Right lobe of liver (tissue), 6 donors: ENCODE measurements around the gene SLC35B2. TPM values are rescaled to one million over a fixed set of nuclear protein-coding genes. Genes with fewer than 3 reads are reported as not detected.
"Not testable (repeated sequence)": the region's sequence is repeated elsewhere in the genome, so short reads cannot be mapped to it uniquely, and the experiment has no call there.

ENCODE experiments used
- ATAC-seq, 4 donors: fragments of 200-7000 bp; cut with Tn5 transposase; one replicate each; pipeline ENCODE4 v1.9.1; 2020; ENCODE audit warnings: mild to moderate bottlenecking in 4 of 4, moderate library complexity in 4 of 4
- DNase-seq, 3 donors: peaks; one replicate each; pipeline ENCODE4 v3.0.0-alpha.2; 2020
- H3K27ac ChIP-seq, 3 donors: fragments of 200-600 bp; one replicate each; pipeline ENCODE4 v1.8.0; 2022
- H3K27me3 ChIP-seq, 2 donors: fragments of 200-600 bp; one replicate each; pipeline ENCODE4 v1.8.0; 2022
- H3K36me3 ChIP-seq, 4 donors: fragments of 200-600 bp; sonication (generic) in 1 of 4; one replicate each; pipeline versions ENCODE4 v1.5.1 to v1.8.0; 2017 to 2022; ENCODE audit warnings: control low read depth in 1 of 4
- H3K4me1 ChIP-seq, 4 donors: fragments of 200-600 bp; sonication (generic) in 1 of 4; one replicate each; pipeline versions ENCODE4 v1.5.1 to v1.8.0; 2017 to 2022; ENCODE audit warnings: control low read depth in 1 of 4
- H3K4me3 ChIP-seq, 3 donors: fragments of 200-600 bp; one replicate each; pipeline ENCODE4 v1.8.0; 2022
- H3K9me3 ChIP-seq, 4 donors: fragments of 200-600 bp; sonication (generic) in 1 of 4; one replicate each; pipeline versions ENCODE4 v1.5.1 to v1.8.0; 2017 to 2022; ENCODE audit warnings: control low read depth in 1 of 4
- CTCF ChIP-seq, 4 donors: fragments of 200-600 bp in 3 of 4; fragments of 450-650 bp in 1 of 4; IDR thresholded peaks; one replicate each; pipeline versions ENCODE4 v1.5.1 to v1.8.0; 2016 to 2022; ENCODE audit warnings: antibody characterized with exemption in 4 of 4, mild to moderate bottlenecking in 2 of 4
- POLR2A ChIP-seq: fragments of 450-650 bp; IDR thresholded peaks from one replicate; pipeline ENCODE4 v1.6.1; 2017; ENCODE audit warnings: antibody characterized with exemption, mild to moderate bottlenecking
- WGBS: methylation state at CpG from one replicate; pipeline ENCODE4 v1.1.6; 2018; ENCODE audit warnings: low coverage, low lambda C conversion rate; ENCODE audit not compliant: insufficient coverage; ENCODE audit errors: missing lambda C conversion rate; 5-methylcytosine and 5-hydroxymethylcytosine counted together
- intact Hi-C, 2 donors: fragments of 100-400 bp; cut with DNase I; formaldehyde crosslinking; loops; one replicate each; pipeline versions ENCODE4 v1.11.2 to v1.14.1; 2022
- total RNA-seq, 6 experiments: library from RNA; depleted of rRNA in 2 of 6; stranded (reverse); fragments of >200 nt in 2 of 6; fragmentation: NEBNext Ultra II Directional in 3 of 6; extraction: Animal tissue kit (Norgen Biotek cat#: 25700) in 3 of 6; gene quantifications; one replicate each; pipeline versions ENCODE4 v1.1.0 to v1.2.4, GENCODE V29; 2016 to 2023
- donor health status: DM: no; HTN: yes; CAD: no.
- donor health status: DM: no; HTN: no; CAD: no.
- donor health status: DM: no; HTN: no; CAD: no.
- donor health status: DM: no; HTN: yes; CAD: no.
- donor health status: DM: no; HTN: yes; CAD: no.

SLC35B2 gene
- total RNA-seq, 6 experiments from 2014 or later: 15.1 to 29.0 (median 20.9) TPM

GRCh38 chr6:44235269-44235668 lies 22.1 kb downstream of the SLC35B2 start:
- Histone ChIP-seq H3K4me3 (no peak overlapping the region), H3K4me1 (peaks cover 0 to 48% (median 23%) of the 10 kb centered on the region in 4 donors), H3K9me3 (no peaks in the 10 kb centered on the region), H3K27ac (peak overlapping the region; percentile 64 to 98 (median 97)), H3K36me3 (peaks cover 0 to 12% (median 0%) of the 10 kb centered on the region in 4 donors), H3K27me3 (no peaks in the 10 kb centered on the region)
- TF ChIP-seq CTCF (IDR thresholded peaks at IDR 0.05): no peak
- TF ChIP-seq POLR2A: no peak
- ATAC-seq (no peak), DNase-seq (no peak)
- WGBS: 38% methylated on average over 5 of the region's 6 CpGs
- intact Hi-C loops: loop anchor here in 1 of 2 donors (10.0 kb wide), 2 partner anchors 60 to 130 kb away; no protein-coding TSS in a partner anchor

GRCh38 chr6:44234101-44235025 lies 23.0 kb downstream of the SLC35B2 start:
- no peaks in the 10 kb centered on the region for H3K27me3 ChIP-seq
- peaks cover 0 to 12% (median 0%) of the 10 kb centered on the region in 4 donors for H3K36me3 ChIP-seq
- H3K27ac ChIP-seq: peak overlapping the region; percentile 64 to 98 (median 97)
- H3K9me3 ChIP-seq: no peaks in the 10 kb centered on the region
- intact Hi-C loops: loop anchor here (5.0 to 10.0 kb wide), 3 partner anchors 60 to 130 kb away; no protein-coding TSS in a partner anchor
- no peak overlapping the region for H3K4me3 ChIP-seq
- 7% methylated on average over 4 of the region's 5 CpGs for WGBS
- H3K4me1 ChIP-seq: peaks cover 0 to 57% (median 27%) of the 10 kb centered on the region in 4 donors
- peak; percentile 87 to 94 (median 94) for DNase-seq
- ATAC-seq: peak; percentile 44 to 71 (median 62)
- TF ChIP-seq CTCF (IDR thresholded peaks at IDR 0.05) (peak; percentile 73 to 89 (median 80)), POLR2A (no peak)

GRCh38 chr6:44233567-44234100 lies 23.7 kb downstream of the SLC35B2 start:
- ATAC-seq: no peak
- no peak for DNase-seq
- peaks cover 0 to 12% (median 0%) of the 10 kb centered on the region in 4 donors for H3K36me3 ChIP-seq
- H3K9me3 ChIP-seq: no peaks in the 10 kb centered on the region
- intact Hi-C loops: loop anchor here (5.0 to 10.0 kb wide), 3 partner anchors 59 to 129 kb away; no protein-coding TSS in a partner anchor
- 21% methylated on average over 2 of the region's 14 CpGs for WGBS
- TF ChIP-seq POLR2A (no peak), CTCF (IDR thresholded peaks at IDR 0.05) (no peak)
- H3K27me3 ChIP-seq: no peaks in the 10 kb centered on the region
- H3K27ac ChIP-seq: peak overlapping the region; percentile 64 to 98 (median 97)
- H3K4me1 ChIP-seq: peaks cover 0 to 65% (median 31%) of the 10 kb centered on the region in 4 donors
- no peak overlapping the region for H3K4me3 ChIP-seq

GRCh38 chr6:44232676-44233566 lies 24.4 kb downstream of the SLC35B2 start:
- Histone ChIP-seq H3K4me3 (no peak overlapping the region), H3K4me1 (peaks cover 0 to 72% (median 34%) of the 10 kb centered on the region in 4 donors), H3K36me3 (peaks cover 0 to 12% (median 0%) of the 10 kb centered on the region in 4 donors), H3K27me3 (no peaks in the 10 kb centered on the region), H3K9me3 (no peaks in the 10 kb centered on the region), H3K27ac (peak overlapping the region in 2 of 3 donors; percentile 64 to 97)
- ATAC-seq (no peak), DNase-seq (no peak)
- WGBS: 78% methylated on average over 8 of the region's 16 CpGs
- intact Hi-C loops: loop anchor here (5.0 to 10.0 kb wide), 3 partner anchors 58 to 128 kb away; no protein-coding TSS in a partner anchor
- TF ChIP-seq POLR2A (no peak), CTCF (IDR thresholded peaks at IDR 0.05) (no peak)

- H3K4me1 ChIP-seq: peaks cover 0 to 81% (median 32%) of the 10 kb centered on the region in 4 donors
- intact Hi-C loops: loop anchor here (5.0 to 10.0 kb wide), 3 partner anchors 57 to 127 kb away; no protein-coding TSS in a partner anchor
- H3K36me3 ChIP-seq: peaks cover 0 to 12% (median 0%) of the 10 kb centered on the region in 4 donors
- WGBS: 70% methylated on average over 3 of the region's 9 CpGs
- H3K9me3 ChIP-seq, H3K27ac ChIP-seq, ATAC-seq, DNase-seq, H3K4me3 ChIP-seq, H3K27me3 ChIP-seq: not testable (repeated sequence)
These were observed 25.9 kb downstream of the SLC35B2 start for GRCh38 chr6:44231426-44231825.
